Measurements from ENCODE around the gene TM2D3.

The TM2D3 gene

GRCh38 chr15:101620671-101621070 is 31.5 kb downstream of the TM2D3 start:
- DNase-seq = no peak

GRCh38 chr15:101619615-101619865 is 32.6 kb downstream of the TM2D3 start:
- DNase-seq = no peak

DNA sequence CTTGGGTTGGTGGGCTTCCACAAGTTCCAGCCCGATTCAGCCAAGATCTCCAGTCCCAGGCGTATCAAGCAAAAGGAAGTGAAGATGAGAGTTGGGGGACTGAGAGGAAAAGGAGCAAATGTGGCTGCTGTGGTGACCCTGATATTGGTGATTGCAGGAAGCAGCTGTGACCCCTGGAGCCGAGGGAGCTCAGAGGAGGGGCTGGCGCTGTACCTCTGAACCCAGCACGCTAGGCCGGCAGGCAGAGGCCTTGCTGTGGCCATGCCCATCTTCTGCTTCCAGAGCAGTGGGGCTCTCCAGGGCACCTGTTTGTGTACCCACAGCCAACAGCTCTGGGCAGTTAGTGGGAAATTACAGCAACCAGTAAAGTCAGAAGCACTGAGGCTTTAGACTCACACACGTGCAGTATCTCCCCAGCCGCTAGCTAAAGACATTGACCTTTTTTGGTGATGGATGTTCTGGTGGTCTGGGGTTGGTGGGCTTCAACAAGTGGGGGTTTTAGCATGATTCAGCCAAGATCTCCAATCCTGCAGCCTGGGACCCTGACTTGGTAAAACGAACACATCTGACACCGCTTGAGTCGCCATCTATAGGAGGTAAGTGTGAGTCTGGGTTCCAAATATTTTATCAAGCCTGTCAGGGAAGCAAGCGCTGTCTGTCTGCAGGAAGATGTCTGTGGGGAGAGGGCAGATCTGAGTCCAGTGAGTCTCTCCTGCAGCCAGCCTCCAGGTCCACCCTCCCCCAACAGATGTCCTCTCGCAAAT is 33.1 kb downstream of the TM2D3 start:
- no peak for DNase-seq

DNA sequence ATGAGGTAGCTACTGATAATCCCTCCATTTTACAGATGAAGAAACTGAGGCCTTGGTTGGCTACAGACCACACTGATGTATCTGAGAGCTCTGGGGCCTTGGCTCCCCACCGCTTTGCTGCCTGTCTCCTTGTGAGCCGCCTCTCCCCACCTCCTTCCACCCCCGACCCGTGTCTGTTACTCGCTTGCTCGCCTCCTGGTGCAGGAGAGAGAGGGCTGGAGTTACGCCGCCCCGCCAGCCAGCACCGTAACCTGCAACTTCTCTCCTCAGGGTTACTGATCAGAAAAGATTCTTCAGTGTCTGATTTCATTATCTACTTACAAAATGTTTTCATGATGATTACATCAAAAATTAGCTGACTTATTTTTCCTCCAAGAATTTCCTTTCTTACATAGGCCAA is 34.1 kb downstream of the TM2D3 start:
- DNase-seq = no peak

GRCh38 chr15:101617390-101617965 is 34.7 kb downstream of the TM2D3 start:
- DNase-seq = no peak

GRCh38 chr15:101615986-101616848 is 36.0 kb downstream of the TM2D3 start:
- DNase-seq = no peak

GRCh38 chr15:101615414-101615985 is 36.7 kb downstream of the TM2D3 start:
- no peak for DNase-seq

GRCh38 chr15:101614761-101615160 is 37.4 kb downstream of the TM2D3 start:
- DNase-seq = no peak

DNA sequence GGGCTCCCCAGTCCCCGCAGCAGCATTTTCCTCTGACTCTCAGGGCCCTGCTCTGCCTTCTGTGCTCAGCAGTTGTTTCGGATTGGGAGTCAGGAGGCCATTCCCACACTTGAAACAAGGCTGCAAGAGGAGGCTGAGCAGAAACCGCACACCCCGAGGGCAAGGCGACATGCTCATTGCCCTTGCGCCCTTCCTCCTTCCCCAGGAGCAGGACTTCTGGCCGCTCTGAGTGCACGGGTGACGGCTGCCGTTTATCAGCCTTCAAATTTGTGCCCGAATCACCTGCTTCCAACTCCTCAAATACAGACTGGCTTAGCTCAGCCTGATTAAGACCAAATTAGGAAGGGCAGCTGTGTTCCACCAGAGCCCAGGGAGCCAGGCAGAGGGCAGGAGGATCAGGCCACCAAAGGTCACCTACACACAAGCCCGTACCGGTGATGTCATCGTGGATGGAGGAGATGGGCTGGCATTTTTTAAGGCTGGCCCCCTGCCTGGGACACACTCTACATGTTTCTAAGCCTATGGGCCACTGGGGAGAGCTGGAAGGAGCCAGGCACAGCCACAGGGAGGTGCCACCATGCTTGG is 38.1 kb downstream of the TM2D3 start:
- no peak for DNase-seq

DNA sequence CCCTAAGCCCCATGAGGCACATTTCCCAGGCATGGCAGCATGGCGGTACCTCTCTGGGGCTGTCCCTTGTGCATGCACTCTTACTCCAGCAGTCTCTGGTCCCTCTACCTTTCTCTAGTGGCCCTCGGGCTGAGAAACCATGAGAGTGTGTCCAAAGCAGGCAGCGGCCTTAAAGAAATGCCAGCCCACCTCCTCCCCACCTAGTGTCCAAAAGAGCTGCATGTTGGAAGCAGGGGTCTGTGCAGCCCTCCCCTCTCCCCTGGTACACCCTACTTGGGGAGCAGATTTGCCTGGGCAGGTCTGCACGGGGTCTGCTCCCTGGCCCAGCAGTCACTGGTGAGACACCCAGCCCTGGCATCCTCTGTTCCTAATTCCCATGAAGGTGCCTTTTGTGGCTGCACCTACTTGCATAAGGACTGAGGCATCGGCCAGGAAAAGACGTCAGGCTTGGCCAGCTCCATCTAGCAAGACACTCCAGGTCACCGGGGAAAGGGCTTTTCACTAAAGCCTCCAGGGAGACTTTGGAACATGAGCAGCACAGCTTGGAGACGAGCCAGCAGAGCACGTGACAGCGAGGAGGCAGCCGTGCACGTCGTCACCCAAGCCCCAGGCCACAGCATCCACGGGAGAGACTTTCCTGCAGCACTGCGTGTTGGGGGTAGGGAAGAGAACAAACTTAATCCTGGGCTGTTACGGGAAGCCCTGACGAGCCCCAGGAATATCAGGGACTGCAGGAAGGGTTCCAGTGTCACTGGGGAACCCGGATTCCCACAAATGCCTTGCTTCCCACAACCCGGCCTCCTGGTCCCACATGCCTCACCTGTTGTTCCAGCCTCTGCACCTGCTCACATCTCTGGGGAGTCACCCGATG is 38.8 kb downstream of the TM2D3 start:
- DNase-seq = no peak

DNA sequence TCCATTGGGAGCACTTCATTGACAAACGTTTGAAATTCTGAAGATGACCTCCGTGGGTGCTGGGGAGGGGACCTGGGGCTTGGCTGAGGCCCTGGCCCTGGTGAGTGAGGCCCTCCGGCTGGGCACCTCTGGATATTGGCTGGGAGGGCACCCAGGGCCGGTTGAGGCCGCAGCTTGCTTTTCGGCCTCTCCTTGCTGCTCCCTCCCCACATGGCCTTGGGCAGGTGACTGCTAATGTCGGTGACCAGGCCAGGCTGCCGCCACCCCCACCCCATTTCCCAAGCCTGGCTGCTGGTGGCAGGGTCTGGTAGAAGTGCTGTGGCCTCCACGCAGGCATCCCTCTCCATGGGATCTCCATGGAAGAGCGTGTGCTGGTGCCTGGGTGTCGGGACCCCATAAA is 39.5 kb downstream of the TM2D3 start:
- no peak for DNase-seq

DNA sequence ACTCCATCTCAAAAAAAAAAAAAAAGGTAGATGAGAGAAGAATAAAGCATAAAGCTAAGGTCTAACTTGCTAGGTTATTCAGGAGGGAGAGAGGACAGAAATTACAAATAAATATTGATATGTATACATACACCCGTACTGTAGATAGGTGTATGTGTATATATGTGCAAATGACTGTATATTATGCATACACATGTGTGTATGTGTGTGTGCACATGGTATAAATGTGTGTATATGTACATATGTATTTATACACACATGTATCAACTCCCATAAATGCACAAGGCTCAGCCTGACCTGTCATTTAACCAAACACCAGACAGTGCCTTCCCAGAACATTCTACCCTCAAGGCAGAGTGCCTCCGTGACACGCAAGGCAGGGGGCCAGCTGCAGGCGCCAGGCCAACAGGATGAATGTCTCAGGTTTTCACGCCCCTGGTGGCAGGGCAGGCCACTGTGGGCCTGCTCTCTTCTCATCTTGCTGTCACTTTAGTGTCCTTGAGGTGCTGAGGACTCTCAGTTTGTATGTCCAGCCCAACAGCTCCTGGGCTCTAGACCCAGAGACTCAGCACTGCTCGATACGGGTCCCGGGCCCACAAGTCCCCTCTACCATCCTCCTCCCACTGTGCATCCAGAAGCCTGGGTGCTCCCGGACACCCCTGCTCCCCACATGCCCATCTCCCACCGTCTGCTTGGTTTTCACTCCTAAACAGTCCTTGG is 40.4 kb downstream of the TM2D3 start:
- DNase-seq = no peak

DNA sequence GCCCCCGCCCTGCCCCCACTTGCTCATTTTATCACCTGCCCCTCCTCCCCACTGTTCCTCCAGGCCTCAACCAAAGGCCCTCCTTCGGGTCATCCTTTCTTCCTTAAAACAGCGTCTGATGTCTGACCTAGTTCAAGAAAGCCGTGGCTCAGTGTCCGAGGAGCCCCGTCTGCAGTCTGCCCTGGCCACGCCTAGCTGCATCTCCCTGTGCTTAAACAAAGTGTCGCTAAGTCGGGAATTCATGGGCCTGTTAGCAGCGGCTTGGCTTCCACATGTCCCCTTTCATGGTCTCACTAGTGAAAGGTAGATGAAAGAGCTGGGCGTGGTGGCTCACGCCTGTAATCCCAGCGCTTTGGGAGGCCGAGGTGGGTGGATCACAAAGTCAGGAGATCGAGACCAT is 41.2 kb downstream of the TM2D3 start:
- no peak for DNase-seq

GRCh38 chr15:101610611-101611000 is 41.6 kb downstream of the TM2D3 start:
- no peak for DNase-seq

DNA sequence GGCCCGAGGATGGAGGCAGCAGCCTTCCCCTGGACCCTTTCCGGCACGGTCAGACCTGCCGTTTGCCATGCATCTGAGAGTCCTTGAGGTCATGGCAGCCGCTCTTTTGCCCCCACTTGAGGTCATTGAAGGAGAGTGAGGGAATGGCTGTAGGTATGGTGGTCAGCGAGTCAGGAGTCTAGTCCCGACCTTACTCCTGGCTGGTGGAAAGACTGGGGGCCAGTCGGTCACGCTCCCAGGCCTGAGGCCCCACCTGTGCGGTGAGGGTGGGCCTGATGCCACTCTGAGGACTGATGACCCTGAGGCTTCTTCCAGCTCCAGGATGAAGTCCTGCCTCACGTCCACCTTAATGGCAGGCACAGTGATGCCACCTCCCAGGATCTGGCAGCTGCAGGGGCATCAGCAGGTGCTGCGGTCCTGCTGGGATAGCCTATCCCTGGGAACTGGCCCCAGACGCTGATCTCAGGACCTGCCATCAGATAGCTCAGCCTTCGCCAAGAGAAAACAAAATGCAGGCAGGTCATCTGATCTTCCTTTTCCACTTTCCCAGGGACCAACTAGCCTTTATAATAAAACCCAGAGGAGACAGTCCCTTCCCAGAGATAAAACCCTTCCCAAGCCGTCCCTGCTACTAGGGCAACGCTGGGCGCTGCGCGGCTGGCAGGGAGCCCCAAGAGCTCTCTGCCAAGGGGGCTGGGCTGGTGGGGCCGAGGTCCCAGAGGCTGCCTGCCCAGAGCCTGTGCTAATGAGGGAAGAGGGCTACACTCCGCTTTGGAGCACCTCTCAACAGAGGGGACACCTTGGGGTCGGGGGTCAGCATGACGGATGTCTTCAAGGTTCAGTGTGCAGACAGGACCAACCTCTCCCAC is 42.2 kb downstream of the TM2D3 start:
- DNase-seq = no peak

GRCh38 chr15:101608201-101608600 is 44.0 kb downstream of the TM2D3 start:
- no peak for DNase-seq

DNA sequence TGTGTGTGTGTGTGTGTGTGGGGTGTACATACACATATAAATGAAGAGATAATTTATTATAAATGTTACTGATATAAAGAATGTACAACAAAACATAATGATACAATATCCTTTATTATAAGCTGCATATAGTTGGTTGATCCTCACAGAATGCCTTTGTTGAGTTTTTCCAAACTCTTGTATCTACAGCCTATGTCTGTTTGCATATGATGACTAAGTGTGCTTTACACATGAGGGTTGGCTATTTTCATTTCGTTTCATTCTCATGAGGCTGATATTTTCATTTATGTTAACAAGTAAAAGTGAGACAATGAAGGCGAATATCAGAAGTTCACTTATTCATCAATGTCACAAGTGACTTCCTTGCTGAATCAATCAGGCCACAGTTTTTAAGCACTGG is 45.1 kb downstream of the TM2D3 start:
- DNase-seq = no peak

- no peak for DNase-seq
Measured at GRCh38 chr15:101604124-101604874, 47.9 kb downstream of the TM2D3 start.

DNA sequence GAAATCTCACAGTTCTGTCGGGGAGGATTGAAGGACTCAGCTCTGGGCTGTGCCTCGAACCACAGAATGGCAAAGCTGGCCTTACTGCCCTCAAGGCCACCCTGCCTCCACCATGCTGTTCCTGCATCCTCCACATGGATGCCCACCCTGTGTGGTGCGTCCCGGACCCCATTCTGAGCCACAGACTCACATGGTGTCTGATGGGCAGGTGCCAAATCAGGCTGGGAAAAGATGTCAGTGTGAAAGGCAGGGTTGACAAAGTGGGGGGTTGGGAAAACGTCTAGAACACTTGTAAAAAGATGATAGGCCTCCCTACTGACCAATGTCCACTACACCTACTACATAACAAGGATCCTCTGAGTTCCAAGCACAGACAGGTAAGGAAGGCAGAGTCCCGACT is 49.4 kb downstream of the TM2D3 start:
- no peak for DNase-seq

- no peak for DNase-seq
Measured at GRCh38 chr15:101600035-101600434, 52.1 kb downstream of the TM2D3 start.
